GM21786 (cell line): ENCODE measurements around the gene GTPBP10.
"Not testable (repeated sequence)": the region's sequence is repeated elsewhere in the genome, so short reads cannot be mapped to it uniquely, and the experiment has no call there.

Source experiments
- ATAC-seq: cut with Tn5 transposase; IDR thresholded peaks from one replicate; pipeline ENCODE4 v1.9.1; 2021; ENCODE audit not compliant: unreplicated experiment

GTPBP10 gene, protein sequence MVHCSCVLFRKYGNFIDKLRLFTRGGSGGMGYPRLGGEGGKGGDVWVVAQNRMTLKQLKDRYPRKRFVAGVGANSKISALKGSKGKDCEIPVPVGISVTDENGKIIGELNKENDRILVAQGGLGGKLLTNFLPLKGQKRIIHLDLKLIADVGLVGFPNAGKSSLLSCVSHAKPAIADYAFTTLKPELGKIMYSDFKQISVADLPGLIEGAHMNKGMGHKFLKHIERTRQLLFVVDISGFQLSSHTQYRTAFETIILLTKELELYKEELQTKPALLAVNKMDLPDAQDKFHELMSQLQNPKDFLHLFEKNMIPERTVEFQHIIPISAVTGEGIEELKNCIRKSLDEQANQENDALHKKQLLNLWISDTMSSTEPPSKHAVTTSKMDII

DNA sequence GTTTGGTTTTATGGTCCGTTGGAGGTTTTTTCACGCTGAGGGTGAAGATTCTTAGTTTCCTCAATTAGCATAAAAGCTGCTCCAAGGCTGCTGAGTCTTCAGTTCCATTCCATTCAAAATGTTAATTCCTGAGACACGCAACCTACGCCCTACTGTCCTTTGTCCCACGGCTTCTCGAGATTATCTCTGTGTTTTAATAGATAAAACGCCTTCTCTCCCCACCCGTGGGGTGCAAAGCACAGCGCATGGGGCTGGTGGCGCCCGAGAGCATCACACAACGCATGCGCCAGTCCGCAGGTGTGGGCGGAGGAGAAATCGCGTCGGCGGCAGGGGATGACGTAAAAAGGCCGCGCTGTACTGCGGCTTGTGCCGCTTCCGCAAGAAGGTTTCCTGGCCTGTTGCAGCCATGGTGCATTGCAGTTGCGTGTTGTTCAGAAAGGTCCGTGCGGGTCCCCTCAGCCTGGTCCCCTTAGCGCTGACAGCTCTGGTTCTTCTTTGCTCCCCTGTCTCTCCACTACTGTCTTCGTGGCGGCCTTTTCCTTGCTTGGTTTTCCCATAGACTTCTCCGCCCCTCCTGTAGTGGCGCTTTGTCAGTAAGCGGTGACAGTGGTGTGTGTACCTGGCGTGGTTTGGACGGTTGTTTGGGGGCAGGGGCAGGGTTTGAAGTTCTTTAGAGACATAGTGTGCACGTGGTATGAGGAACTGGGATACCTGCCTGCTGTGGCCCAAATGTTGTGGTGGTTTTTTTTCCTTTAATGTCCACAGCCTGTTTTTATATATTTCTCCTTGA lies at the start of gene GTPBP10:
Gene GTPBP10 (plus strand): TSS at position 381 of the 790 bp plus-strand sequence. CDS start 26 bp downstream, at position 407.
- peak; percentile 97 for ATAC-seq

DNA sequence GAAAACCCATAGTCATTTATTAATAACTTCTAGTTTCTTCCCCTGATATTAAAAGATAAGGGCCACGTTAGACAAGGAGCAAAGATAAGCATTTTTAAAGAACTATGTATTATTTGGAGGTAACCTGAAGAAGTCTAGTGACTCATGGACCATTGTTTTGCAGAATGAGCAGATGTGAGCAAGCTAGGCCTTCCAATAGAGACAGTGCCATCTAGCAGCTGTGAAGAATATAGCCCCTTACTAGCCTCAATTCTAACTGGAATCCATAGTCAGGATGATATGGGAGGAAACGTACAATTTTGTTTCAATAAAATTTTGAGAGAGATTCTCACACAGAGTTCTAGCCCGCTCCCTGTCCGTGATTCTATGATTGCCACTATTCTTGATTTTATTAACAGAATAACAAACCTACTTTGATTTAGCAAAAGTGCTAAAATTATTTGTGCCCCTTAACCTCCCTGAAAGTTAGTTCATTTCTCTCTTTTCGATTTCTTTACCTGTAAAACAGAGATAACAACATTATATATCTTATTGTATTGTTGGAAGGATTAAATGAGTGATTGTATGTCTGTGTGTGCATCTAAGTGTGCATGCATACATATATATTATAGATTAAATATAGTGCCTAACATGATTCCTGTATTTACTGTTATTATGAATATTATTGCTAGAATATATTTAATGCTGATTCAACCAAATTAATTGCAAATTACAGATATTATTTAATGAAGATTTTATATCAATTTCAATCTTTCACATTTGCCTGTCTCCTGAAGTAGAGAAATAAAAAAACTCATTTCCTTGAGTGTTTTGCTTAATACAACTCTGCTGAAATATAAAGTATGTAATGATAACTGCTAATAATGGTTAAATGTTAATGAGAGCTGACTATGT lies 48.1 kb upstream of the GTPBP10 start:
- ATAC-seq, result peak; percentile 98

DNA sequence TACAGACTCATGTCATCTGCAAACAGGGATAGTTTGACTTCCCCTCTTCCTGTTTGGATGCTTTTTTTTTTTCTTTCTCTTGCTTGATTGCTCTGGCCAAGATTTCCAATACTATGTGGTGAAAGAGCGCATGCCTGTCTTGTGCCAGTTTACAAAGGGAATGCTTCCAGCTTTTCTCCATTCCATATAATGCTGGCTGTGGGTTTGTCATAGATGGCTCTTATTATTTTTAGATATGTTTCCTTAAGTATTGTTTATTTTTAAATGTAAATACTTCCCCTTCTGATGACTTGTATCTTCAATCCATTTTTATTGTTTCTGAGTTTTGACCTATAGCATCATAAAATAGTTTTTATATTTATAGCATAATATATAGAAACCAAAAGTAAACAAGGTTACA lies 43.3 kb upstream of the GTPBP10 start:
- ATAC-seq, result no peak

DNA sequence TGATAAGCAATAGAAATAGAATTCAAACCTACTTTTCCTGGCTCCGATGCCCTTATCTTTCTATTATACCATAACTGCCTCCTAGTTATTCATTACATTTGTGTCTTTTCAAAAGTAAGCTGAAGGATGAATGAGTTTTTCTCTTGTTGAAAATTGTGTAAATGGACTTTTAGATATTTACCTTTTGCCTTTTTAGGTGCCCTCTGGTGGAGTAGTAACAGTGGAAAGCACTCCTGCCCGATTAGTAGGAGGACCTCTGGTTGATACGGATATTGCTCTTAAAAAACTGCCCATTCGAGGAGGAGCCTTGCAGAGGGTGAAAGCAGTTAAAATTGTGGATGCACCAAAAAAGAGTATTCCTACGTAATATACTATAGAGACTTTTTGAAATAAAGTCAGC lies 36.6 kb upstream of the GTPBP10 start:
- ATAC-seq, result no peak

DNA sequence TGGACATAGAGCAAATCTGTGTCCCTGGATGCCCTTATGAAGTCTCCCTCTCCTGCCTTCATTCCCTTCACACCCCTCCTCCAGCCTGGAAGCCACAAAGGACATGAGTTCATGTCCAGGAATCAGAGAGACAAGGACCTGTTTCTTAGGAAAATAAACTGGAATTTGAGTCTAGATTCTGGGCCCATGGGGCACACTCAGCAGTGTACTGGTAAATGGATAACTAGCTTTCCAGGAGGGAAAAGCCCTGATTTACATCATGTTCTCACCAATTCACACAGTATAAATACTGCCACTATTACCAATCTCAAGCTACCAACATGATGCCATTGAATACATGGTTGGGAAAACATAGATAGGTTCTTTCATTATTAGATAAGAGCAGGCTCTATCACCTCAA lies 35.3 kb upstream of the GTPBP10 start:
- no peak for ATAC-seq

DNA sequence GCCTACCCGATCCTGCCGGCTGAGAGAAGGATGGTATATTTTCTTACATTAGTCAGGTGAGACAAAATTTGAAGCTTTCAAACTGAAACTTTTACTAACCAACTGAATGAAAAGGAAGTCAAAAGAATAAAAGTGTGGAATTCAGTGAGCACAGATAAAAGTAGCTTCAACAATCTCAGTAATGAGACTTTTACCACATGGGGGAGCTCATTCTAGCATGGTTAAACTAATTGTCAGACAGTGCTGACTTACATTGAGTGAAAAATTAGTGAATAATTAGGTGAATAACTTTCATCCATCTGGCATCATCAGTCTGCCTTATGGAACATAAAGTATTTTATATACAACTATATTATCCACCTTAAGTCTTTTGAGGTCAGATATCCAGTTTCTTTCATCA lies 33.8 kb upstream of the GTPBP10 start:
- no peak for ATAC-seq

DNA sequence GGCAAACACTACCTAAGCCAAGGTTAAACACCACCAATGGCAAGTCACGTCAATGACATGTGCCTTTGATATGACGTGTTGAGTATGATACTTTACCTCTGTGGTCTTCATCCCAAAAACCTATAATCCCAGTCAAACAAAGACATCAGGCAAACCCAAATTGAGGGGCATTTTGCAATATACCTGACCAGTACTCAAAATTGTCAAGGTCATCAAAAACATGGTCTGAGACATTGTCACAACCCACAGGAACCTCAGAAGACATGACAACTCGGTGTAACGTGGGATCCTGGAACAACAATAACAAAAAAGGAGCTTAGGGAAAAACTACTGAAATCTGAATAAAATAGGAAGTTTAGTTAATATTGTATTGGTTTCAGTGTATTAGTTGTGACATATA lies 32.6 kb upstream of the GTPBP10 start:
- ATAC-seq, result no peak

DNA sequence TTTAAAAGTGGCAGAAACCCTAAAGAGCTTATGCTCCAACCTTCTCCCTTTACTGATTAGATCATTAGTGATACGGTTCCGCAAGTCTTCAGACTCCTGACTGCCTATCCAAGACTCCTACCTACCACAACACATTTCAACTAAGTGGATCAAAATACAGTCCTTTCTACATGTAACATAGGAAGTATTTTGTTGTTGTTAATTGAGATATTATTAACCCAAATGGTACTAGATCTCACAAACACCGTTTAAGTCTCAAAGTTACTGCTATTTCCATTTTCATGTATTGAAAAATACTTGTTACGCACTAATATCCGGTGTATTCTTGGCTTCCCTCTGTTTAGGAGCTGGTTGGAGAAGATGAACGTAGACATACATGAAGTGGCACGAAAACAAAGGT lies 26.5 kb upstream of the GTPBP10 start:
- no peak for ATAC-seq

DNA sequence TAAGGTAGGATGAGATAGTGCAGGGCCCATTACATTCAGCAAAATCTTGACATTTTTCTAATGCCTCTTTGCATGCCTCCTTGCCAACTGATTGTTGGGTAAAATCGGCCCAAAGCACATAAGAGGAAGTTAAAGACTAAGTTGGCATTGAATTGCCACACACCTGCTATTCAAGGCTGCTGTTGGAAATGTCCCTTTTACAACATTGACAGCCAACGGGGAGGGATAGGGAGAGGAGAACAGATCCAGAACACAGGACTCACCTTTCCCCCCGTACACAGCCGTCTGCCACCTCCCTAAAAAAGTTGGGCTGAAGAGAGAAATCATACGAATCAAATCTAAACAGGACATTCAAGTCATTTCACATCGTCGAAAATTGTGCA lies 26.1 kb upstream of the GTPBP10 start:
- no peak for ATAC-seq

DNA sequence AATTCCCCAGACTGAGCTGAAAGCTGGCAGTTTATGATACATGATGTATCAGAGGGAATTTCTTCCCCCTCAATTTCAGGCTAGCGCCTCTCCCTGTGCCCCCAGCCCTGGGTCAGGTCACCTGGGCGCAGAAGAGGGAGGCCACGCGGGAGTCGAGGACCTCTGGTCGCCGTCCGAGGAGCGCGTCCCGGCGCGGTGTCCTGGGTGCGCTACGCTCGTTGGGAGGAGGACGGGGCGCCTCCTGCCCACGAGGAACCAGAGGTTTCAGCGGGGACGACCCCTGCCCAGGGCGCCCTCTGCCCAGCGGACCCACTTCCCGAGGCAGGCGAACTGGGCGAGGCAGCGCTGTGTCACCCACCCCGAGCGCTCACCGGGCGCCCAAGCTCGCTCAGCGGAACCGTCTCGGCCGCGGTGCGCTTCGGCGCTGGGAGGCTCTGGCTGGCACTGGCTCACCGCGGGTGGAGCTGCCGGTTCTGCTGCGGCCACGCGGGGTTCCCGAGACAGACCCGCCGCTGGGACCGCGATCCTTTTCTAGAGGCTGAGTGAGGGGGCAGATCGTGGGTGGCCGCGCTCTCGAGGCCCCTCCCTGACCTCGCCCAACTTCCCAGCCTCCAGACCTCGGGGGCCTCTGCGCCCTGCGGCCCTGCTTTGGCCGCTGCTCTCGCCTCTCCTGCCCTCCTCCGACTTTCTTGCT lies 25.6 kb upstream of the GTPBP10 start, which contains the start of gene FAM237B:
Gene FAM237B (minus strand): TSS at position 504 of the 694 bp plus-strand sequence. CDS start 1,556 bp downstream, outside the sequence.
- no peak for ATAC-seq

DNA sequence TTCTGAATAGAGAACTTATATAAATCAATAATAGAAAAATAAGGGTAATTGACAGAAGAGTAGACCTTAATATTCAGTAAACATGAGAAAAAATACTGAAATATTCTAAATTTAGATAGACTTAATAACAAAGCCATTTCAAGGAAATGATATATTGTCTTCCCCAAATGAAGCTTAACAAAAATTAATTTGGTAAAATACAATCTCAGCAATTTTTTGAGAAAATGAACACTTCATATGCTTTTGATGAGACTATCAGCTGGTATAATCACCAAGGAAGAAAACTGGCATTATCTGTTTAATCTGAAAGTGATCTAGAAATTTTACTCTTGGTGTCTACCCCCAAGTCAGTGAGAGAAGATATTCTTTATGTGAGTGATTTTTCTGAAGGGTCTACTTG lies 23.7 kb upstream of the GTPBP10 start:
- no peak for ATAC-seq

DNA sequence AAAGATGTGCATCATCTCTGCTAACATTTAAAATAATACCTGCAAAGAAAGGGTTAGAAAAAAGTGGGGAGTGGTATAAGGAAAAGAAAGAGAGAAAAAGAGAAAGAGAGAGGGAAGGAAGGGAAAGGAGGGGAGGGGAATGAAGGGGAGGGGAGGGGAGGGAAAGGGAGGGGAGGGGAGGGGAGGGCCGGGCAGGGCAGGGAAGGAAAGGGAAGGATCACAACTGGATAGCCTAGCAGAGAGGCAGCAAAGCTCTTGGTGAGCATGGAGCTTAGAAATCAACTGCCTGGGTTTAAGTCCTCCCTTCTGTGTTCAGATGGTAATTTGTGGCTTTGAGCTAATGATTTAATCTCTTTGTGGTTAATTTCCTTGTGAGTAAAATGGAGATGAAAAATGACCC lies 20.0 kb upstream of the GTPBP10 start:
- no peak for ATAC-seq

DNA sequence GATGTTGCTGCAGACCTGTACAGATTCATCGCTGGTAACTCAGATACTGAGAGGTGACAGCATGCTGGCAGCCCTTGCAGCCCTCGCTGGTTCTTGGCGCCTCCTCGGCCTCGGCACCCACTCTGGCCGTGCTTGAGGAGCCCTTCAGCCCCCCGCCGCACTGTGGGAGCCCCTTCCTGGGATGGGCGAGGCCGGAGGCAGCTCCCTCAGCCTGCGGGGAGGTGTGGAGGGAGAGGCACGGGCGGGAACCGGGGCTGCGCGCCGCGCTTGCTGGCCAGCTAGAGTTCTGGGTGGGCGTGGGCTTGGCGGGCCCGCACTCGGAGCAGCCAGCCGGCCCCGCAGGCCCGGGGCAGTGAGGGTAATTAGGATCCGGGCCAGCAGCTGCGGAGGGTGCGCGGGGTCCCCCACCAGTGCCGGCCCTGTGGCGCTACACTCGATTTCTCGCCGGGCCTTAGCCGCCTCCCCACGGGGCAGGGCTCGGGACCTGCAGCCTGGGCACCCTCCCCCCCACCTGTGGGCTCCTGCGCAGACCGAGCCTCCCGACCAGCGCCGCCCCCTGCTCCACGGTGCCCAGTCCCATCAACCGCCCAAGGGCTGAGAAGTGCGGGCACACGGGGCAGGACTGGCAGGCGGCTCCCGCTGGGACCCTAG lies 12.2 kb upstream of the GTPBP10 start:
- ATAC-seq, result no peak

DNA sequence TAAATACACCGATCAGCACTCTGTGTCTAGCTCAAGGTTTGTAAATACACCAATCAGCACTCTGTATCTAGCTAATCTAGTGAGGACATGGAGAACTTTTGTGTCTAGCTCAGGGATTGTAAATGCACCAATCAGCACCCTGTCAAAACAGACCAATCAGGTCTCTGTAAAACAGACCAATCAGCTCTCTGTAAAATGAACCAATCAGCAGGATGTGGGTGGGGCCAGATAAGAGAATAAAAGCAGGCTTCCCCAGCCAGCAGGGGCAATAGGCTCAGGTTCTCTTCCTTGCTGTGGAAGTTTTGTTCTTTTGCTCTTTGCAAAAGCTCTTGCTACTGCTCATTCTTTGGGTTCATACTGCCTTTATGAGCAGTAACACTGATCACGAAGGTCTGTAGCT lies 11.6 kb upstream of the GTPBP10 start:
- ATAC-seq, result not testable (repeated sequence)

DNA sequence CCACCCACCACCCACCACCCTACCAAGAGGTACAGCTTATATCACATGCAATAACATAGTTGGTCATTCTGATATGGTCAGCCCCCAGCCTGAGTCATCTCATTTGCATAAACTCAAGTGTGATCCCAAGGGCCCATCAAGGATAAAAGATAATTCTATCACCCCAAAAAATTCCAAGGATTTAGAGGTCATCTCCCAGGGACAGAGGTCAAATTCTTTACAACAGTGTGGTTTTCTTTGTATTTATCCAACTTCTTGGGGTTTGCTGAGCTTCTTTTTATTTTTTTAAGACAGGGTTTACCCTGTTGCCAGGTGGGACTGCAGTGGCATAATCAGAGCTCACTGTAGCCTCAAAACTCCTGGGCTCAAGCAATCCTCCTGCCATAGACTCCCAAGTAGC lies 9.4 kb upstream of the GTPBP10 start:
- no peak for ATAC-seq

DNA sequence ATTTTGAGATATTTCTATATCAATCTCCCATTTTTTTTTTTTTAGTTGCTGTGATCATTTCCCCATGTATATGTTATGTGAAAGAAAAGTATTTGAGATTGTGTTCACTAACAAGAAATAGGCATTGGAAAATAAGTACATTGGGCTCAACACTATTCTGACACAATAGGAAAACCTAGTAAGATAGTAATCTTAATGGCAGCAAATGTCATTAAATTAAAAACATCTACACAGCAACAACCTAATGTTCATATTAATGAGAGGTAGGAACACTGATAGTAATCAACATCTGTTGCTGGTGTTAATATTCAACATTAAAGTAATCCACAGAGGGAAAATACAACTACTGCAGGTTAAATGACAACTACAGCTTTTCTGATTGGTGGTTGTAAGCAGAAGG lies 1.5 kb upstream of the GTPBP10 start:
- ATAC-seq, result no peak

DNA sequence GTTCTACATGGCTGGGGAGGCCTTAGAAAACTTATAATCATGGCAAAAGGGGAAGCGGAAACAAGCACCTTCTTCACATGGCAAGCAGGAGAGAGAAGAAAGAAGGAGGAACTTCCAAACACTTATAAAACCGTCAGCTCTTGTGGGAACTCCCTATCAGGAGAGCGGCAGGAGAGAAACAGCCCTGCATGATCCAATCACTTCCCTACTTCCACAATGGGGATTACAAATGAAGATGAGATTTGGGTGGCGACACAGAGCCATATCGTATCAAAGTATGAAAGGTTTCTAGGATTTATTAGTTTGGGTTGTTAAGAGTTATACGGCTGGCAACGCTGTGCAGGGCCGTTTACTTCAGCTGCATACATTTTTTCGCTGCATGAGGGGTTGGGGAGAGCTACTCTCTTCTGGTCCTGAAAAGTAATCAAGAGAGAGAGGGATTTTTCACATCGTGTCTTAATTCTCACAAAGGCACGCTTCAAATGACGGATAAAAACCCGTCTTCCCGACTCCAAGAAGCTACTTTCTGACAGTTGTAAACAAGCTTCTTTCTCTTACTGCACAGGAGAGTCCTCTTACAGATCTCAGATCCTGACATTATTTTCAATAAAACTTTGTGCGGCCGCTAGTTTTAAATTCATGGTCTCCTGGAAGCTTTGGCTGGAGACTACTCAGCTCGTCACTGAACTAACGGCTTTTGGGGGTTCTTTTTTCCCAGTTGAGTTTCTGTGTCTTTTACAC lies 751 bp upstream of the GTPBP10 start:
- ATAC-seq, result peak; percentile 7

DNA sequence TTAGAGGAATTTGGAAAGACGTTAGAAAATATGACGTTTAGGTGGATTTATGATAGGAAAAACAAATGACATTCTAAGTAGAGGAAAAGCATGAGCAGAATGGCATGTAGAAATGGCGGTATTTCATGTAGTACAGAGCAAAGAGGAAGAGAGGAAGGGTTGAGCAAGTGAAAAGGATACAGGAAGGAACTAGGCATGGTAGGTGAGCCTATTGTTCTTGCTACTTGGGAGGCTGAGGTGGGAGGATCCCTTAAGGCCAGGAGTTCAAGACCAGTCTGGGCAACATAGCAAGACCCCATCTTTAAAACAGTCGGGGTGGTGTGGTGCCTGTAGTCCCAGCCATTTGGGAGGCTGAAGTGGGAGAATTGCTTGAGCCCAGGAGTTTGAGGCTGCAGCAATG lies 1.2 kb downstream of the GTPBP10 start:
- no peak for ATAC-seq

DNA sequence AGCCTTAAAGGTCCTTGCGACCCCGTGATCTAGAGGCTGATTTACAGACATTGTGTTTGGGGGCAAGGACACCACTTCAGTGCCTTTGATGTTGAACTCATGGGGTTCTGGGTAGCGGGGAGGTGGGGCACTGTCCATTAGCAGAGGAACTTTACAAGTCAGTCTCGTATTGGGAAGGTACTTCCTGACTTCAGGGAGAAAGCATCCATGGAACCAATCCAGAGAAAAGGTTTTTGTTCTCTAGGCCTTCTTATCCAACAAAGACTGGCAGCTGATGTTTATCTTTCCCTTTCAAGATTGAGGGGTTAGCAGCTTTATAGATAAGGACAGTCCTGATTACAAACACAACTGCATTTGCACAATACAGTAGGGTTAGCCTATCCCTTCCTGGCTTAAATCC lies 2.8 kb downstream of the GTPBP10 start:
- ATAC-seq, result no peak
